Measurements from ENCODE around the gene MFSD6L. TPM values are rescaled to one million over a fixed set of nuclear protein-coding genes. Genes with fewer than 3 reads are reported as not detected.

Gene MFSD6L
- polyA plus RNA-seq, 1 experiment, result not detected

Other genes with a start within 250 kb of the MFSD6L start
- gene MYH10, start 168.6 kb downstream of the MFSD6L start, polyA plus RNA-seq (2011; rRNA removed), result 98.4 and 103 TPM in 2 replicates
- not detected in 2 replicates for gene CCDC42, start 54.5 kb downstream of the MFSD6L start, polyA plus RNA-seq (2011; rRNA removed)
- not detected in 2 replicates for gene SPDYE4, start 40.8 kb downstream of the MFSD6L start, polyA plus RNA-seq (2011; rRNA removed)
- gene PIK3R6, start 68.3 kb upstream of the MFSD6L start, polyA plus RNA-seq (2011; rRNA removed), result not detected in 2 replicates
- not detected in 2 replicates for gene PIK3R5, start 166.3 kb upstream of the MFSD6L start, polyA plus RNA-seq (2011; rRNA removed)
- gene NTN1, start 222.1 kb upstream of the MFSD6L start, polyA plus RNA-seq (2011; rRNA removed), result 0.05 and 0.16 TPM in 2 replicates

Measured in AG04450 (cell line).